ENCODE data around the gene CCT6B.

CCT6B gene

DNA sequence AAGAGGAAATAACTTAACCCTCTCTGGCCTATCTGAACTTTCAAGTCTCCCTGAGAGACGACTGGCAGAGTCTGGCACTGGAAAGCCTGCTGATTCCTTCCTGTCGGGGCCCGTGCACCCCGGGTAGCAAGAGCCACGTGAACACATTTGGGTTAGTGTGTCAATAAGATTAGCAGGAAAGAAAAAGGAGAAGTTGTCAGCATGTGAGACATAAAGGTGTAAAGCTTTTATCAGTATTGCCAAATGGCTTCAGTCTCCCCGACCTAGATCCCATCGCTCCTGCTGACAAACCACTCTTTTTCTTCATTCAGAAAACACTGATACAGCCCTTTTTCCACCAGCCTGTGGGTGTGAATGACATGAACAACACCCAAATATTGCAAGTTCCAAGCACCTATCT is 74.4 kb downstream of the CCT6B start:
- DNase-seq, result no peak

GRCh38 chr17:34885076-34885475 is 76.2 kb downstream of the CCT6B start:
- DNase-seq, result no peak

GRCh38 chr17:34884597-34884996 is 76.7 kb downstream of the CCT6B start:
- no peak for DNase-seq

GRCh38 chr17:34883106-34884000 is 77.9 kb downstream of the CCT6B start:
- no peak for DNase-seq

DNA sequence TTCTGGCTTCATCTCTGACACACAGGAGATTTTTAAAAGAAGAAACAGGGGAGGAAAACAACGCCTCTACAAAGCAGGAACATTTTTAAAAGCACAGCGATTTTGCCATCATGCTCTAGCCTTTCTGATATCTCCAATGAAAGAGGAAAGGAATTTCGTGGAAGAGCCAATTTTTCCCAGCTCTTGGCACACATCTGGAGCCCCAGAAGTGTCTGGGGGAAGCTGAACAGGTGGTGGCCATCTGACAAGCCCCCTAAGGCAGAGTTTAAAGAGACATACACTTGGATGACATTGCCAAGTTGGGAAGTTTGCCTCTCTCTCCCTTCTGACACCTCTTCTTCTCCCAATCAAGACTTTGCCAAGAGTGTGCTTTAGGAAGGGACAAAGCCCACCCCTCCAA is 82.1 kb downstream of the CCT6B start:
- no peak for DNase-seq
